Activated CD4-positive, alpha-beta T cell treated with anti-CD3 and anti-CD28 coated beads, Interleukin-2, Interleukin-6, amounts not matched to agents 100 ng/mL and 50 ng/mL, durations not matched to agents 16 hours and 8 hours (primary cell): Measurements from ENCODE around the gene ABCD3.

Experiments used
- DNase-seq: peaks from one replicate; pipeline ENCODE4 v3.0.0-alpha.2; 2020

ABCD3 gene

DNA sequence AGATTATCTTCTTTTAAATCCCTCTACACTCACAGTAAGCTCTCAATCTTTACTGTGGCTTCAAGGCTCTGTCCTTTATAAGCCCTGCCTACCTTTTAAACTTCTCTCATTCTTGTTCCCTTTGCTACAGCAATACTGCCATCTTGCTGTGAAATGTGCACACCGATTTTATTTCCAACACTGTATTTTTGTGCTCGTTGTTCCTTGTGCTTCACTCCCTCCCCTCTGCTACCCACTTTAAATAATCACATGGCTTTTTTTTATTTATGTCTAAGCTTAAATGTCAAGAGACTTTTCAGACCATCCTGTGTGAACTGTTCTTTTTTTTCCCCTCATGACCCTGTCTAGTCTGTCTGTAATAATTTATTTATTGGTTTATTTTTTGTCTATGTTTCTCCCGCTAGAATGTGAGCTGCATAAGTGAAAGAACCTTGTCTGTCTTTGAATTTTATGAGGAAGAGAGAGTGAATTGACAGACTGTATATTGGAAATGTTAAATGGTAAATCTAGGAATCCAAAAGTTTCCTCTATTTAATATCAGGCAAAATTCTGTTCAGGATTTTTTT is 45.7 kb downstream of the ABCD3 start:
- DNase-seq = peak; percentile 19

DNA sequence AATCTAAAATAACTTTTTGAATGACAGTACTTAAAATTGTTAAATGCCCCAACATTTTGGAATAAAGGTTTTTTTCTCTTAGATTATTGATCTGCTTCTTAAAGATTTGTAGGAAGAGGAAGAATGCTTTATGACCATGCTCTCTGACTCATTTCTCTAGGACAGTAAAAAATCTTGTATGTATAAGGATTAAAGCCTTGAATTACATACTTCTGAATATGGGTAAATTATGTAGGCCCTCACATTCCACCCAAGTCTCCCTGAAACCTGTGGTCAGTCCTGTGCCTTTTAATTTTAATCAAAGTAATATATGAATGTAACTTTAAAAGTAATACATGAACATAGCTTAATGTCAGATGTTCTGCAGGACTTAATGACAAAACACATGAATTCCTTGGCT is 50.5 kb downstream of the ABCD3 start:
- DNase-seq = no peak

DNA sequence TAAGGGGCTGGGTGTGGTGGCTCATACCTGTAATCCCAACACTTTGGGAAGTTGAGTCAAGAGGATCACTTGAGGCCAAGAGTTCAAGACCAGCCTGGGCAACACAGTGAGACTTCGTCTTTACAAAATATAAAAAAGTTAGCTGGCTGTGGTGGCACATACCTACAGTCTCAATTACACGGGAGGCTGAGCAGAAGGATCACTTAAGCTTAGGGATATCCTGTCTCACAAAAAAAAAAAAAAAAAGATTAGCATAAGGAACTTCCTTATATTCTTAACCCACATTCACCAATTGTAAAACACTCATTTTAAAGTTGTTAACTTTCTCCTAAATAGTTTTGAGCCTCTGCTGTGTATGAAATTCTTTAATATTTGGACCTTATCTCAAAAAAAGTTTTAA is 53.1 kb downstream of the ABCD3 start:
- no peak for DNase-seq

DNA sequence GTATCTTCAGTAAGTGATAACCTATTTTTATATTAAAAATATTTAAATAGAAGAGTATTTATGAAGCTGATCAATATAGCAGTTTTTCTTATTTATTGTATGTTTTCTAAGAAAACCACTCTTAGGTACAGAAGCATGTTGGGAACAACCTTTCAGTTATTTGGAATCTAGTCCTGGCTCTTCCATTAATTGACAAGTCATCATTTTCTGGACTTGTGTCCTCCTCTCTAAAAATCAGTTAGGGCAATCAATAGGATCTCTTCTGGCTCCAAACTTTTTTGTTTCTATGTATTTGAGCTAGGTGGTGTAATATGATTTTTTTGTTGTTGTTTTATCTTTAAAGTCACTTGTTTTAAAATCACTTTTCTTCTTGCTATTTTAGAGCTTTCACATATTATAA is 57.0 kb downstream of the ABCD3 start:
- no peak for DNase-seq

DNA sequence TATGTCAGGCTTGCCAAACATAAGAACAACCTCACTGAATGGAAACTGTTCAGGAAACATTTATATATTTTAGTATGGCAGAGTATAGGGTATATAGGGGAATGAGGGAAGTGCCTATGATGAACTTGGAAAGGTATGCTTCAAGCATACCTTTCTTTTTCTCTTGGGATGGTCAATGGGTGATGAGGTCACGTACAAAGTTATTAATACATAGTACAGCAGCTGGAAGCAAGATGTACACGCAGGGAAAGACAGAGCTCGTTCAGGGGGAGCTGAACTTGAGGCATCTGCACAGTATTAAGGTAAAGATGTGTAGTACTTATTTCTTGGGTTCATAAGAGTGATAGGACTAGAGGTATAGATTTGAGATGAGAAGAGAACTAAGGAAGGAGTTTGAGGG is 61.5 kb downstream of the ABCD3 start:
- DNase-seq = no peak

DNA sequence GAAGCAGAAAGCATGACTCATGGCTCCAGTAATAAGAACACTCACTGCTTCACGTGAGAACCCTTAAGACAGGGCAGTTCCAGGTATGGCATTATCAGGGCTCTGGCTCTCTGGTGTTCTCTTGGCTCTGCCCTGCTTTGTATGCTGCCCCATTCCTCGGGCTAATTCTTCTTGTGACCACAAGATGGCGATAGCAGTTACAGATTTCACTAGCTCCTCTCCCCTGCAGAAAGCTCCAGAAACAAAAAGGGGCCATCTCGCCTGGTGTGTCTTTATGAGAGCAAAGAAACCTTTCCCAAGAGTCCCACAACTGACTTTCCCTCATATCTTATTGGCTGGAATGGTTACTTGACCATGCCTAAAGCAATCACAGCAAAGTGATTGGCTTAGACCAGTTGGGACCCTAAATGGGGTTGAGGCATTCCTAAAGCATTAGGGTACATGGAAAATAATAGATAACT is 63.3 kb downstream of the ABCD3 start:
- peak; percentile 69 for DNase-seq

DNA sequence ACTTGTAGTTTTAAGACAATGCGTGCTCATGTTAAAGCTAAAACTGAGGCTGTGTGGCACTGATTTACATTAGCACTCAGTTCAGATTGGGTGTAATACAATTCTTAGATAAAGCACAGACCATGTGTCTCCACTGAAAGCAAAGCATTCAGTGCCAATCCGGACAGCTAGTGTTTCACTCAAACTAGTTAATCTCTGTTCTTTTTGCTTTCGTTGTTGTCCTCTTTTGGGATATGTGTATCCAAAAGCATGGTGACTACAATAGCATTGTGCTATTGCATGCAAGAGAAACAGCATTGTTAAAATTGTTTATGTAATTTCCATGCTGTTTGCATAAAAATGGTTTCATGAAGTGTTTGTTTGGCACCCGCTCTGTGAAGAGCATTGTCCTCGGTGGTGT is 68.8 kb downstream of the ABCD3 start:
- no peak for DNase-seq

DNA sequence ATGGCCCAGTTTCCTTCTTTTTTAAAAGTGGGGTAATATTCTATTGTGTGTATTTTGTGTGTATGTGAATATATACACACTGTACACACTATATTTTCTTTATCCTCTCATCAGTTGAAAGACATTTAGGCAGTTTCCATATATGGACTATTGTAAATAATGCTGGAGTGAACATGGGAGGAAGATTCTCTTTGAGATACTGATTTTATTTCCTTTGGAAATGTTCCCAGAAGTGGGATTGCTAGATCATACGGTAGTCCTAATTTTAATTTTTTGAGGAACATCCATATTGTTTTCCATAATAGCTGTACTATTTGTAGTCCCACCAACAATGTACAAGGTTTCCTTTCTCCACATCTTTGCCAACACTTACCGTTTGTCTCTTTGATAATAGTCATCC is 72.4 kb downstream of the ABCD3 start:
- no peak for DNase-seq

DNA sequence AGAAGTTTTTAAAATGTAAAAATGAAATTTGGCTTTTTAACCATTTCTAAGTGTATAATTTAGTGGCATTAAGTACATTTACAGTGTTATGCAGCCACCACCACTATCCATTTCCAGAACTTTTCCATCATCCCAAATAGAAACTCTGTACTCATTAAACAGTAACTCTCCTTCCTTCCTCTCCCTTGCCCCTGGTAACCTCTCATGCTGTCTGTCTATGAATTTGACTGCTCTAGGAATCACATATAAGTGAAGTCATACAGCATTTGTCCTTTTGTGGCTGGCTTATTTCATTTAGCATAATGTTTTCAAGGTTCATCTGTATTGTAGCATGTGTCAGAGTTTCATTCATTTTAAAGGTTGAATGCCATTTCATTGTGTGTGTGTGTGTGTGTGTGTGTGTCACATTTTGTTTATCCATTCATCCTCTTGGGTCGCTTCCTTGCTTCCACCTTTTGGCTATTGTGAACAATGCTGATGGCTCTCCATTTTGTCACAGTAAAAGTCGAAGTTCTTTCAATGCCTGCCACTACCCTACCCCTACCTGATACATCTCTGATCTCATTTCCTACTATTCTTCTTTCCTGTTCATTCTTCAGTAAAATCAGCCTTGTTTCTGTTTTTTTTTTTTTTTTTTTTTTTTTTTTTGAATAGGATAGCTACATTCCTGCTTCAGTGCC is 78.0 kb downstream of the ABCD3 start:
- DNase-seq = no peak

DNA sequence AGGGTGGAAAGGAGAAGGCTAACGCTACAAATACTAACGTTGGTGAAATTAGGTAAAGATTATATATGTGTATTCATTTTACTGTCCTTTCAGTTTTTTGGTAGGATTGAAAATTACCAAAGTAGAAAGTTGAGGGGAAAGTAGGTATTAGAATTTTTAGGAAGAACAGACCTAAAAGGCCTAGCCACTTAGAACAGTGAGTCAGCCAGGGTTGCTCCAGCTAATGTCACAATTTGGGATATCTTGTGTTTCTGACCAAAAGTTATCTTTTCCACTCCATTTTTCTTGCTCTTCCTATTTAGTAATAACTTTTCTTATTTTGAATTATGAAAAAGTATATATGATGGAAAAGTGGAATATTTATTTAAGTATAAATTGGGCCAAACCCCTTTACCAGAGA is 83.2 kb downstream of the ABCD3 start:
- DNase-seq = no peak

DNA sequence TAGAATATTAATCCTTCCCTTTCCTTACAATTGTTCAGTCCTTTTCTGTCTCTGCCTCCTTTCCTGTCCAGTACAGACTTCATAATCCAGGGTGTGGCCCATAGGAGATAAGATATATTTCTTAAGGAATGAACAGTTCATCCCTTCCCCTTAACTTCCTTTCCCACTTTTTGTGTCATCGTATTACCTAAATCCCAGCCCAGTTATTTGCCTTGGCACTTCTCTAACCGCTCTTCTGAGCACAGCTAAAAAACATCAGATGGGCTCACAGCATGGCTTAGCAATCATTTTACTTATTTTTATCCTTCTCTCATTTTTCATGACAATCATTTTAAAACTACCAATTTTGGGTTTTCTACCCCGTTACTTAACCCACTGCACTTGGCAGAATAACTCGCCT is 83.7 kb downstream of the ABCD3 start:
- no peak for DNase-seq

DNA sequence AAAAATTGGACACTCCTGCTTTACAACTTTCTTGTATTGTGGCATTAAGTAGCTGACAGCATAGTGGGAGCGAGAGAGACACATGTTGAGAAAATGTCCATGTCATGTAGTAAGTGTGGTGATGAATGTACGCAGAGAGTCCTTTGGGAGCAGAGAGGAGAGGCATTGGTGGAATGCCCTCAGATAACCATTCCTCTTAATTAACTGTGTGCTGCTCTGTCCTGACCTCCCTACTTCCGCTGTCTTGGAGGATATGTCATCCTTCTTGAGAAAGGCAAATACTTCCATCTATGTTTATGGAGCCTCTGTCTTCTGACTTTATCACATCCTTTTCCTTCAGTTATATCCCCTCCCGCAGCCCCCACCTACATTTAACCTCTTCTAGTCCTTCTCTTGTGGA is 85.0 kb downstream of the ABCD3 start:
- DNase-seq = no peak

DNA sequence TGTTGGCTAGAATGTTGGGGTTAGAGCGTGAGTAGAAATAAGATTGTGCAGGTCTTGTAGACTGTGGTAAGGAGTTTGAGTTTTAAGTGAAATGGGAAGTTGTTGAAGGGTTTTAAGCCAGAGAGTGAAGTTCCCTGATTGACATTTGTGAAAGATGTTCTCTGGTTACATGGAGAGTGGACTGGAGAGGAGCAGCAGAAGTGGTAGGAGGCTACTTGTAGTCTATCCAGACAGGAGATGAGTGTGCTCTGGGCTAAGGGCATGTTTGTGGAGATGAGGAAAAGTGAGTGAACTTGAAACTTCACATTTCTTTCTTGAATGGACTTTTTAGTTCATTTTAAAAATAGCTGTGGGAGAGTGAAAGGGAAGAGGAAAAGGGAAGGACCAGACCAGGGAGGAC is 86.4 kb downstream of the ABCD3 start:
- no peak for DNase-seq

DNA sequence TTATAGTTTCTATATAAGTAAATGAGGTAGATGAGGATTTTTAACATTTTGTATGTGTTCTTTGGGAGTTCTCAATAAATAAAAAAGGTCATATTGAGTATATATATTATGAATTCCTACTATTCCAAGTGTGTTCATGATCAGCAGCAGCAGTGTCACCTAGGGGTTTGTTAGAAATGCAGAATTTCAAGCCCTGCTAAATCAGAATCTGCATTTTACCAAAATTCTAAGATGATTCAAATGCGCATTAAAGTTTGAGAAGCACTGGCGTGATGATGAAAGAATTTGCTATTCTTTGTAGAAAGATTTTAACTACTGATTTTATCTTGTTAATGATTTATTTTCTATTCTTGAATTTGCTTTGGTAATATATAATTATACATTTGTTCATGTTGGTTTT is 94.6 kb downstream of the ABCD3 start:
- DNase-seq = no peak

DNA sequence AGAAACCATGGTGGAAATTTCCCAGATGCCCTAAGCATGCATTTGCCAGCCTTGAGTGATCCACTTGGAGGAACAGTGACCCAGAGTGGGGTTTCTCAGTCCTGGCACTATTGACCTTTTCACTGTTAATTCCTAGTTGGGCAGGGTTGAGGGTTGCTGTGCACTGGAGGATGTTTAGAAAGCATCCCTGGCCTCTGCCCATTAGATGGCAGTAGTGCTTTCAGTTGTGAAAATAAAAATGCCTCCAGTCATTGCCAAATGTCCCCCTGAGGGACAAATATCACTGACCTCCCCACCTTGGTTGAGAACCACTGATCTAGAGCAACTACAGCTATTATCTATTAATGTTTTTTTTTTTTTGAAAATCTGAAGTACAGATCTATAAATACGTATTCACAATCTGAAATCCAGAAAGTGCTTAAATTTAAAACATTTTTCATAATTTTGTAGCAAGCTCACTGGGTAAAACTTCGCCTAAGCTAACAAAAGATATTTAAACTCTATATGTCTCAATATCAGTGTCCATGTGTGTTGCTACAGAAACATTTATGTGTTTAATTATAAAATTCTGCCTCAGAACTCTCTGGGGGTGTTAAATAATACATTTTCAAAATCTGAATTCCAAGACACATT is 96.0 kb downstream of the ABCD3 start:
- DNase-seq = peak; percentile 16

DNA sequence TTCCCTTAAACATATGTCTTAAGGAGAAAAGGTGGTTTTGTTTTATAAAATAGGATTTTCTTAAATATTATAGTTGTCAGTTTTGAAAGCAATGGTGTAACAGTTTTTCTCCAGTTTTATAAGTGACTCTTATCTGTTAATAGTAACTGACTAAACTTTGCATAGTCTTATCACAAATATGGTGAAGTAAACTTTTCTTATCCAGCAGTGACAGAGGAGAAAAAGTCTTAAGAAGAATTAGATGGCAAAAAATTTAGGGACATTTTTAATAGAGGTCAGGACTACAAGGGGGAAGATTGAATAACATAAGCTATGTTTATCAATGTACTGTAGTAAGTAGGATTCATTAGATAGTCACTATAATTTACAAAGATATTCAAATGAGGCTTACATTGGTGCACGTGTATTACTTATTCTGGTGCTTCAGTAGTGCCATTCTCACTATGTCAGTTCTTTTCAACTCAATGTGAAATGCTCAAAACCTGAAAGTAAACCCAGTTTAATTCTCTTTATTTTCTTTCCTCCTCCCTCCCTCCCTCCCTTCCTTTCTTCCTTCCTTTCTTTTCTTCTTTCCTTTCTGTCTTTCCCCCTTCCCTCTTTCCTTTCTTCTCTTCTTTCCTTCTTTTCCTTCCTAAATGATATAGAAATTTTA is 97.2 kb downstream of the ABCD3 start:
- DNase-seq = no peak

DNA sequence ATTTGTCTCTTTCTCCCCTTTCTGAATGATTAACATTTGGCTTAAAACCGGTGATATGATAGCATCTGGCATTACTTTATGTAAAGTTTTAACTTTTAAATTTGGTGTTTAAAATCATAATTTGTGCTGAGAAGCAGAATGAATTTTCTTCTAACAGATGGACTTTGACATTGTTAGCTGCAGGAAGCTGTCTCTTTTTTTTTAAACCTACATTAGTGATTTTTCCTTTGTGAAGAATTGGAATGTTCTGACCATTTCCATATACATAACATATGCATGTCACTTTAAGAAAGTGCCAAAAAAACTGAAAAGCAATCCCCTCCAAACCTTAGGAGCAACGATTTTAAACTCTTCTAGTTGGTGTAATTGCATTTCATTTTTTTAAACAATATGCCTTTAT is 101.2 kb downstream of the ABCD3 start:
- DNase-seq = no peak

DNA sequence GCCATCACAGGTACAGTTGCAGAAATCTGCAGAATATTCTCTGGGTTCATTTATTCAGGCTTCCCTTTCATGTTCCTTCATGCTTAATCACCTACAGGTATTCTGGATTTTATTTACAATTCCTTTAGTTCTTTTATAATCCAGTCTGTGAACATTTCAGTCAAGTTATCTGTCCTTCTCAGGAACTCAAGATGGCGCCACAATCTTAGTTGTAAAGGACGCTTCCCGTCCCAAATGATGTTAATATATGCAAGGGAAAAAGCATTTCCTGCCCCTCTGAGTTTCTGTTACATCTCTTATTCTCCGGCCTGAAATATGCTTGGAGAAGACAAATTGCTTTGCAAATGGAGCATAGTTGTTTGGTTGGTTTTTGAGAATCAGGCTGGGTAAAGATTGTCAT is 104.1 kb downstream of the ABCD3 start:
- DNase-seq = no peak

DNA sequence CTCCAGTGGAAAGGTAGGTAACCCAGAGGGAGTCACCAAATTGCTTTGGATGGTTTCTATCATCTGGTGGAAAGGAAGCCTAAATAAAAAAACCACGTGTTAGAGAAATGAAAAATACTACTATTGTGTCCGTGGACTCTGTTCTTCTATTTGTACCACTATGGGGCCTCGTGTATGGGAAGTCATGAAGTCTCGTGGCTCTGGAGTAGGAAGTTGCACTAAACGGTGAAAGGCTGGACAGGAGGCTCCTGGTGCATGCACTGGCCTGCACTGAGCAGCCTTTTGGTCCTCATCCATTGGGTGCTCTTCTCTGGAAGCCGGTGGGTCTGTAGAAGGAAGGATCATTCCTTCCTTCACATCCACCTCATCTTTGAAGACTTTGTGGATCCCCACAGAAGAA is 106.3 kb downstream of the ABCD3 start:
- no peak for DNase-seq

DNA sequence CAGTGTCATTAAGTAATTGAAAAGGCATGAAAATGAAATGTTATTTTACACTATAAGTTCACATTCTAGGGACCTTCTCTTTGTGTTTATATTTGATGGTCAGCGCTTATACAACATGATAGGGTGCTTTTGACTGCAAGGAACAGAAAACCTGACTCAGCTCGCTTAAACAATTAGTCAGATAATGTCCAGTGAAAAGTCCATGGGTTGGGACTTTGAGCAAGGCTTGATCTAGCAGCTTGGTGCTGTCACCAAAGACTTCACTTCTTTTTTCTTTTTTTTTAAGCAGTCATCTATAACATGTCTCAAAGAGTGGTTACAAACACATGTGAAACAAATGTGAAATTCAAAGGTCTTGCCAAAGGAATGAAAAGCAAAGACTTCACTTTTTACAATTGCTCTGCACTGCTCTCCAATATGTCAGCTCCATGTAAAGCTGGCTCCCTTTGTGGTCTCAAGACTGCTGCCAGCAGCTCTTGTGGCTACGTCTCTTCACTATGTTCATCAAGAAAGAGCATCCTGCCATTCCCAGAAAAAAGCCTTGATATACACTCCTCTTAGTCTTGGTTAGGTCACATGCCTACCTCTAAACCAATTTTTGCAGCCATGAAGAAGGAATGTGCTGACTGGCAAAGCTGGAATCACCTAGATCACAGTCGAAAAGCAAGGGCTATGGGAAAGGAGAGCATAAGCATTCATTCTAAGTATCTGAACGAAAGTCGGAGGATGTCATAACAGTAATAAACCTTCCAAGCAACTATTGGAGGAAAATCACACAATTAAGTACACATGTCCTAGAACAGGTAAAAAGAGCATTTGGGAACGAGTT is 108.2 kb downstream of the ABCD3 start:
- no peak for DNase-seq

DNA sequence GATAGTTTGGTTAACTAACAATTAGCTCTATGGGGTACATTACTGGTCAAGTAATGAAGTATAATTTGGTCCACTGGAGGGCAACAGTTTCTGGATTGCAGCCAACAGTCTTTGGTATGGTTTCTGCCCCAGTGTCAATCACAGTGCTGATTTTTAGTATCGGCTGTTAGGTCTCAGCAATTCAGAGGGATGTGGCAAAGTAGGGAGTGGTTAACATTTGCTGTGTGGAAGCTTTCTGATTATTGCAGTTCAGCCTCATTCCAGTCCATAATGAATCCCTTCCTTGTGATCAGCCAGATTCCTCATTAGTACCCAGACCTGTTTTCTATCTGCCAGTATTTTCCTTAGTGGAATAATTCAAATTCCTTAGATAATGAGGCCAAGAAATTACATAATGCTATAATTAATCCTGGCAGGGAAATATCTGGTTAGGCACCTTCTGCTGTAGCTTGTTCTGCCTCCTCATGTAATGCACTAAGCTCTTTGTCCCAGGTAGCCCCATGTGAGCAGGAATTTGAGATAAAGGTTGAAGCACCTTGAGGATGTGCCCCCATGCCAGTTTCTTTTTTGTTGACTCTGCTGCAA is 109.3 kb downstream of the ABCD3 start:
- DNase-seq = no peak

DNA sequence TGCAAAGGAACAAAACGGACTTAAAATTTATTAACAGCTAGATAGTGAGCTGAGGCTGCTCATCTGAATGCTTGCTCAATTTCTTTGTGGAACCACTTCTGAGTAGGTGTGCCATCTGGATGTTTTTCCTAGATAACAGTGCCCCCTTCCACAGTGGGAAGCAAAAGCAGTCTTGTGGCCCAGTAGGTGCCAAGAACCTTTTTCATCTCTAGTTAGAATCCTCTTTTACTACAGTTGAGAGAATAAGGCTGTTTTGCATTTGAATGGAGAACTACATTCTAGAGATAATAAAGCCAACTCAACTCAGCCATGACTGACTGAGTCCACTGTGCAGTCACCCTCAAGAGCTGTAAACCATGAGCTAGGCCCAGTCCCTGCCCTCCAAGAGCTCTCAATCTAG is 110.1 kb downstream of the ABCD3 start:
- no peak for DNase-seq

DNA sequence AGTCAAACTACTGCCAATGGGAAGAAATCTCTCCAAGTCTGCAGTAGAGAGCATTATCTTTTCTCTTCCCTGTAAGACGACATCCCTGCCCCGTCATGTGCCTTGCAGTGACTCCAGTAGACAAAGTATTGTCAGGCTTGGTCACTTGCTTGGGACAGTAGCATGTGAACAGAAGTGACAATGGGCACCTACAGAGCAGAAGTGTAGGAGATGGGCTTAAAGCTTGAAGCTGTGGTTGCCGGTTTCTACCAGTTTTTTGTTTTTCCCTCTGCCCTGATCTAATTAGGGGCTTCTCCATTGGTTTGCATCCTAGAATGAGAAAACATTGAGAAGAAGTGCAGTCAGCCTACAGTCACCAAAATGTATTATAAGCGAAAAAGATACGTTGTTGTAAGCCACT is 110.6 kb downstream of the ABCD3 start:
- DNase-seq = no peak
